Endothelial cell of umbilical vein (primary cell): ENCODE results near the gene SMIM38. TPM values are rescaled to one million over a fixed set of nuclear protein-coding genes. Genes with fewer than 3 reads are reported as not detected.

ENCODE experiments used
- BruUV-seq: library from RNA; stranded (reverse); fragments of 400-500 nt; replicated peaks from 2 replicates; lab custom pipeline; 2021; lab: Mats Ljungman, UMichigan
- CTCF ChIA-PET: fragments of 300-600, 350-600 bp; sonication (Branson Sonifier 250); formaldehyde crosslinking; loops from one replicate; lab custom pipeline; 2021; ENCODE audit warnings: antibody characterized with exemption, inconsistent platforms; lab: Charles Lee
- POLR2A ChIA-PET: fragments of 300-600, 350-600 bp; sonication (Branson Sonifier 250); formaldehyde crosslinking; loops from one replicate; lab custom pipeline; 2021; ENCODE audit warnings: antibody characterized with exemption, inconsistent platforms; lab: Charles Lee
- DNase-seq: peaks from one replicate; pipeline ENCODE4 v3.0.0-alpha.2; 2011; ENCODE audit warnings: low read depth, low spot score
- FAIRE-seq: peaks from 2 replicates; lab custom pipeline; 2011; peaks lifted over from hg19 to GRCh38; lab: Jason Lieb, UNC
- H2AFZ ChIP-seq: 2 replicates; pipeline ENCODE4 v1.6.0; 2012; ENCODE audit warnings: low read depth, low read length, control low read depth, inconsistent platforms
- H3K27ac ChIP-seq: 2 replicates; pipeline ENCODE4 v1.5.1; 2011; ENCODE audit warnings: low read depth, mild to moderate bottlenecking, control low read depth, low read length, moderate library complexity; ENCODE audit not compliant: insufficient read depth
- H3K27me3 ChIP-seq, 2 experiments: 2 replicates each; pipeline versions ENCODE4 v1.6.0 to v1.6.1; 2011; ENCODE audit warnings: low read length in 2 of 2, mixed read lengths in 1 of 2; ENCODE audit not compliant: control insufficient read depth in 2 of 2, insufficient read depth in 2 of 2
- H3K36me3 ChIP-seq, 2 experiments: 2 replicates in 1 of 2; 3 replicates in 1 of 2; pipeline ENCODE4 v1.5.1; 2011; ENCODE audit warnings: low read length in 2 of 2, mild to moderate bottlenecking in 1 of 2, moderate library complexity in 1 of 2; ENCODE audit not compliant: control insufficient read depth in 2 of 2, insufficient read depth in 2 of 2; ENCODE audit errors: extremely low read depth in 1 of 2
- H3K4me1 ChIP-seq: 3 replicates; pipeline ENCODE4 v1.5.1; 2011; ENCODE audit warnings: mild to moderate bottlenecking, low read length; ENCODE audit not compliant: control insufficient read depth, insufficient read depth; ENCODE audit errors: extremely low read depth
- H3K4me2 ChIP-seq: 2 replicates; pipeline ENCODE4 v1.6.1; 2011; ENCODE audit warnings: low read length, control low read depth, mixed read lengths; ENCODE audit not compliant: insufficient read depth
- H3K4me3 ChIP-seq, 3 experiments: fragments of 200-600 bp in 1 of 3; sonication (generic), shearing (Covaris generic) in 1 of 3; replicated peaks in 1 of 3; 2 replicates each; pipeline ENCODE4 v1.5.1; 2011 to 2016; ENCODE audit warnings: control low read depth in 3 of 3, low read length in 3 of 3, mild to moderate bottlenecking in 2 of 3, inconsistent platforms in 1 of 3, low read depth in 1 of 3, moderate library complexity in 1 of 3; ENCODE audit not compliant: insufficient read depth in 1 of 3
- H3K79me2 ChIP-seq: 2 replicates; pipeline ENCODE4 v1.6.0; 2012; ENCODE audit warnings: low read length, inconsistent platforms; ENCODE audit not compliant: control insufficient read depth, insufficient read depth
- H3K9ac ChIP-seq: replicated peaks from 2 replicates; pipeline ENCODE3; 2011; ENCODE audit warnings: low read length, control low read depth; ENCODE audit not compliant: insufficient read depth; ENCODE audit errors: extremely low read depth
- H3K9me1 ChIP-seq: replicated peaks from 3 replicates; pipeline ENCODE4 v1.6.0; 2011; ENCODE audit warnings: mild to moderate bottlenecking, low read length; ENCODE audit not compliant: control insufficient read depth, insufficient read depth; ENCODE audit errors: extremely low read depth
- H3K9me3 ChIP-seq: replicated peaks from 2 replicates; pipeline ENCODE4 v1.5.1; 2012; ENCODE audit warnings: low read length, inconsistent platforms; ENCODE audit not compliant: control insufficient read depth, insufficient read depth
- H4K20me1 ChIP-seq: replicated peaks from 2 replicates; pipeline ENCODE3; 2011; ENCODE audit warnings: mild to moderate bottlenecking, low read length; ENCODE audit not compliant: control insufficient read depth, insufficient read depth; ENCODE audit errors: extremely low read depth
- CTCF ChIP-seq, 2 donors: IDR thresholded peaks; 1 replicate in 1 of 2; 2 replicates in 1 of 2; pipeline ENCODE4 v1.5.1; 2011; ENCODE audit warnings: low read length in 2 of 2, mild to moderate bottlenecking in 2 of 2, moderate library complexity in 2 of 2, control low read depth in 1 of 2, inconsistent platforms in 1 of 2, low read depth in 1 of 2; ENCODE audit not compliant: insufficient read depth in 1 of 2; ENCODE audit errors: extremely low read depth in 1 of 2
- EZH2 ChIP-seq: IDR thresholded peaks from 2 replicates; pipeline ENCODE4 v1.6.1; 2012; ENCODE audit warnings: borderline replicate concordance, low read depth, mild to moderate bottlenecking, moderate library complexity, low read length, inconsistent platforms; ENCODE audit not compliant: severe bottlenecking
- FOS ChIP-seq: IDR thresholded peaks from 2 replicates; pipeline ENCODE4 v1.6.1; 2011; ENCODE audit warnings: mild to moderate bottlenecking, low read length, moderate library complexity, borderline replicate concordance; ENCODE audit not compliant: insufficient read depth
- GATA2 ChIP-seq: IDR thresholded peaks from 2 replicates; pipeline ENCODE4 v1.7.0; 2011; ENCODE audit warnings: low read depth, mild to moderate bottlenecking, moderate library complexity, mixed read lengths, low read length; ENCODE audit not compliant: insufficient read length, insufficient read depth
- JUN ChIP-seq: IDR thresholded peaks from 2 replicates; pipeline ENCODE4 v1.6.1; 2011; ENCODE audit warnings: borderline replicate concordance, low read depth; ENCODE audit not compliant: insufficient read length, insufficient read depth
- MAX ChIP-seq: IDR thresholded peaks from 2 replicates; pipeline ENCODE4 v1.6.1; 2011; ENCODE audit not compliant: insufficient read depth, insufficient read length
- MYC ChIP-seq: IDR thresholded peaks from one replicate; pipeline ENCODE4 v1.6.1; 2011; ENCODE audit warnings: mild to moderate bottlenecking, low read depth, low read length
- POLR2A ChIP-seq: IDR thresholded peaks from 2 replicates; pipeline ENCODE4 v1.6.1; 2012; ENCODE audit warnings: low read depth, mild to moderate bottlenecking, control low read depth, low read length
- POLR2AphosphoS5 ChIP-seq: IDR thresholded peaks from 2 replicates; pipeline ENCODE4 v1.6.1; 2012; ENCODE audit warnings: low read depth, mild to moderate bottlenecking, control low read depth, low read length, moderate library complexity; ENCODE audit not compliant: insufficient read depth
- dilution Hi-C: fragments of 300-500 bp; cut with MboI; formaldehyde crosslinking; loops from one replicate; pipeline ENCODE4 v1.15.0; 2019; ENCODE audit warnings: low sequenced_read_pairs; ENCODE audit not compliant: extremely low pct_ligation_motif_present
- intact Hi-C: fragments of 100-400 bp; cut with micrococcal nuclease; formaldehyde crosslinking; loops from one replicate; pipeline ENCODE4 v1.10.0; 2022
- polyA plus RNA-seq, 4 experiments: library from polyadenylated mRNA; depleted of rRNA in 3 of 4; stranded (reverse) in 3 of 4; unstranded in 1 of 4; fragments of >200 nt; gene quantifications; 2 replicates each; pipeline versions ENCODE4 v1.2.1 to v1.2.3, GENCODE V29; 2011 to 2012; ENCODE audit warnings: missing spikeins in 1 of 4
- total RNA-seq: library from RNA; stranded (reverse); gene quantifications from 2 replicates; pipeline ENCODE4 v1.2.3, GENCODE V29; 2021

SMIM38 gene
- total and polyA plus RNA-seq, 2 donors (not counting 3 experiments of a cell fraction or from before 2014, with no cell fraction given), result 0.03 TPM; not detected in 1

- POLR2A ChIA-PET, result no interaction called here
- no peak for FAIRE-seq
- Histone ChIP-seq H3K36me3 (no peaks in the 10 kb centered on the region), H3K79me2 (no peaks in the 10 kb centered on the region), H3K4me2 (no peak overlapping the region), H2AFZ (no peak overlapping the region), H3K27me3 (peaks cover 4% of the 10 kb centered on the region in 2 experiments), H3K4me1 (peaks cover under 1% of the 10 kb centered on the region), H3K9me3 (no peaks in the 10 kb centered on the region), H3K9ac (no peak overlapping the region), H4K20me1 (no peaks in the 10 kb centered on the region), H3K4me3 (no peak overlapping the region), H3K27ac (no peak overlapping the region), H3K9me1 (no peaks in the 10 kb centered on the region)
- CTCF ChIA-PET, result no interaction called here
- TF ChIP-seq FOS, result no peak
- no peak for TF ChIP-seq EZH2
- no peak for TF ChIP-seq GATA2
- no peak for TF ChIP-seq MAX
- no peak for TF ChIP-seq POLR2AphosphoS5
- TF ChIP-seq POLR2A, result no peak
- intact Hi-C loops (no loop called here), dilution Hi-C loops (no loop called here)
- DNase-seq, result no peak
- no TSS peak for BruUV-seq
These were observed 15.9 kb downstream of the SMIM38 start for GRCh38 chr11:69171476-69172240.

GRCh38 chr11:69172674-69173073 is 16.9 kb downstream of the SMIM38 start:
- ChIA-PET CTCF (no interaction called here), POLR2A (no interaction called here)
- Histone ChIP-seq H3K9me1 (no peaks in the 10 kb centered on the region), H3K27me3 (peaks cover 2 to 4% of the 10 kb centered on the region in 2 experiments), H3K9me3 (no peaks in the 10 kb centered on the region), H3K79me2 (no peaks in the 10 kb centered on the region), H4K20me1 (no peaks in the 10 kb centered on the region), H3K4me2 (no peak overlapping the region), H2AFZ (no peak overlapping the region), H3K27ac (no peak overlapping the region), H3K4me1 (no peaks in the 10 kb centered on the region), H3K4me3 (no peak overlapping the region), H3K9ac (no peak overlapping the region), H3K36me3 (no peaks in the 10 kb centered on the region)
- TF ChIP-seq CTCF (IDR thresholded peaks at IDR 0.05; ENCODE audit: extremely low read depth in 1 of 2, insufficient read depth in 1 of 2, low read depth in 1 of 2, low read length in 2 of 2) (no peak), MYC (no peak), JUN (no peak), MAX (no peak), EZH2 (no peak), GATA2 (no peak), FOS (no peak), POLR2A (no peak)
- BruUV-seq, result no TSS peak
- peak; percentile 8 for FAIRE-seq
- DNase-seq, result no peak
- dilution Hi-C loops (no loop called here), intact Hi-C loops (no loop called here)
